Bronchial epithelial cell (primary cell): ENCODE results near the gene ADAM12. TPM values are rescaled to one million over a fixed set of nuclear protein-coding genes. Genes with fewer than 3 reads are reported as not detected.
A peak's percentile ranks its signal among the peaks of the same experiment; 100 is the strongest.

Experiments
- DNase-seq: peaks from one replicate; pipeline ENCODE4 v3.0.0-alpha.2; 2010; ENCODE audit warnings: low read depth
- FAIRE-seq: peaks from 2 replicates; lab custom pipeline; 2011; peaks lifted over from hg19 to GRCh38; lab: Jason Lieb, UNC
- H3K27me3 ChIP-seq: 2 replicates; pipeline ENCODE4 v1.5.1; 2011; ENCODE audit warnings: low read length; ENCODE audit not compliant: control insufficient read depth, insufficient read depth
- H3K36me3 ChIP-seq: 2 replicates; pipeline ENCODE4 v1.5.1; 2011; ENCODE audit warnings: low read length; ENCODE audit not compliant: control insufficient read depth, insufficient read depth
- H3K4me3 ChIP-seq: 2 replicates; pipeline ENCODE4 v1.5.1; 2011; ENCODE audit warnings: mild to moderate bottlenecking, low read depth, low read length, control low read depth
- CTCF ChIP-seq: IDR thresholded peaks from 2 replicates; pipeline ENCODE4 v1.5.1; 2011; ENCODE audit warnings: mild to moderate bottlenecking, moderate library complexity, low read length, control low read depth, inconsistent platforms; ENCODE audit not compliant: insufficient read depth, severe bottlenecking
- total RNA-seq: library from RNA; depleted of rRNA; stranded (reverse); fragments of >200 nt; gene quantifications from 2 replicates; pipeline ENCODE4 v1.2.1, GENCODE V29; 2014

The ADAM12 gene
- total RNA-seq, 1 donor from 2014 or later: 1.8 TPM

DNA sequence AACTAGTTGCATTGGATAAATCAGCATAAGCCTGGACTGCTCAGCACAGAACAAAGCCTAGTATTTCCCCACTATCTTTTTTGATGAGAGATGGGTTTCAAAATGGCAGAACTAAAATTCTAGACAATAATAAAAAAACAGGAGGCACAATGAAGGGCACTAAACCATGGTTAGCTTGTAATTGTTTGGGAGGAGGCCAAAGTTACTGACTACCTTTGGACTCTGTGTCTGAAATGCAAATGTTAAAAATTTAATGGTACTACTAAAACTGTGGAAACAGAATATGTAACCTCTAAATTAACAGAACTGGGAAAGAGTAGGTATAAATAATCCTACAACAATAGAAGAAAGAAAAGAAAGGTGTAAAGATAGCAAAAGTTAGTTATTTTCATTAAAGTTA, 13.0 kb downstream of the ADAM12 start:
- H3K36me3 ChIP-seq: no peaks in the 10 kb centered on the region
- H3K27me3 ChIP-seq: no peaks in the 10 kb centered on the region
- no peak for TF ChIP-seq CTCF
- DNase-seq (no peak), FAIRE-seq (no peak)
- H3K4me3 ChIP-seq: no peak overlapping the region

DNA sequence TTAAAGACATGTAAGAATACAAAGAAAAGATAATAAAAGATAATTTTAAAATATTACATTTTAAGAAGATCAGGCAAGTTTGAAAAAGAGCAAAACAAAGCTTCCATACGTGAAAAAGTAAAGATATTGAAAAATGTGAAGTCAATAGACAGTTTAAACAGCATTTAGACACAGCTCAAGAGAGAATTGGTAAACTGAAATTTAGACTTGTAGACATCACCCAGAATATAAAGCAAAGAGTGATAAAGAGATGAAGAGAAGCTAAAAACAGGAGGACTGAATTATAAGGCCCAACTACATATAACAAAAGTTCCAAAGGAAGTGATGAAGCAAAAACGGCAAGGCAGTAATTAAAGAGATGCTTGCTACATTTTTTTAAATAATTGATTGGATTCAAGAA, 13.8 kb downstream of the ADAM12 start:
- TF ChIP-seq CTCF: no peak
- Histone ChIP-seq H3K36me3 (no peaks in the 10 kb centered on the region), H3K27me3 (no peaks in the 10 kb centered on the region), H3K4me3 (no peak overlapping the region)
- DNase-seq (no peak), FAIRE-seq (no peak)

DNA sequence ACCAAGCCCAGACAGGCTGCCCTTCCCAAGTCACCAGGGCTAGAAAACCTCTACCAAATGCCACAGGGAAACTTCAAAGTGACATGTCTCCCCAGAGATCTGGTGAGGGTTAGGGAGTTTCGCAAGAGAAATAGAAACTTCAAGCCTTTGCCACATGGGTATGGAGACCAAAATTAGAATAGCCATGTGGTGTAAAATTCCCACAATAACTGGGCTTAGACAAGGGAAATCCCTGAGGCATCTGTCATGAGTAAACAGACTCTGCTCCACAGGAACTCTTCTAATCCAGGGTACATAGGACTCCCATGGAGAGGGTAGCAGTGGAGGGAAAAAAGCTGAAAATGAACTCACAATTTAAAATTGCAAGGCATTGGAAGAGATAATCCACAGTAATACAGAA, 14.3 kb downstream of the ADAM12 start:
- DNase-seq: peak; percentile 60
- FAIRE-seq: no peak
- no peak for TF ChIP-seq CTCF
- no peak overlapping the region for H3K4me3 ChIP-seq
- H3K36me3 ChIP-seq: no peaks in the 10 kb centered on the region
- no peaks in the 10 kb centered on the region for H3K27me3 ChIP-seq

- FAIRE-seq (no peak), DNase-seq (no peak)
- Histone ChIP-seq H3K4me3 (no peak overlapping the region), H3K27me3 (no peaks in the 10 kb centered on the region), H3K36me3 (no peaks in the 10 kb centered on the region)
- no peak for TF ChIP-seq CTCF
These were observed 15.1 kb downstream of the ADAM12 start for GRCh38 chr10:126373147-126373546.

- DNase-seq (no peak), FAIRE-seq (no peak)
- TF ChIP-seq CTCF: no peak
- no peak overlapping the region for H3K4me3 ChIP-seq
- H3K27me3 ChIP-seq: no peaks in the 10 kb centered on the region
- H3K36me3 ChIP-seq: no peaks in the 10 kb centered on the region
These were observed 15.9 kb downstream of the ADAM12 start for GRCh38 chr10:126372396-126372795.

GRCh38 chr10:126369125-126369710, 19.1 kb downstream of the ADAM12 start:
- TF ChIP-seq CTCF: no peak
- FAIRE-seq: no peak
- Histone ChIP-seq H3K36me3 (no peaks in the 10 kb centered on the region), H3K27me3 (no peaks in the 10 kb centered on the region), H3K4me3 (no peak overlapping the region)
- DNase-seq: no peak
